Heart left ventricle (tissue), 16 donors: ENCODE data around the gene CLDN14. TPM values are rescaled to one million over a fixed set of nuclear protein-coding genes. Genes with fewer than 3 reads are reported as not detected.

Experiments
- ATAC-seq, 4 donors: fragments of 200-7000 bp; cut with Tn5 transposase; one replicate each; pipeline ENCODE4 v1.9.1; 2020 to 2022; ENCODE audit warnings: moderate library complexity in 4 of 4, mild to moderate bottlenecking in 3 of 4, moderate number of reproducible peaks in 1 of 4
- DNase-seq, 5 donors: peaks; one replicate each; pipeline ENCODE4 v3.0.0-alpha.2; 2020
- H3K27ac ChIP-seq, 12 donors: fragments of 200-600 bp; sonication (generic) in 4 of 12; one replicate each; pipeline versions ENCODE4 v1.5.0 to v1.8.0; 2016 to 2022; ENCODE audit warnings: mild to moderate bottlenecking in 2 of 12
- H3K27me3 ChIP-seq, 9 donors: fragments of 200-600 bp; sonication (generic) in 2 of 9; one replicate each; pipeline versions ENCODE4 v1.5.1 to v1.8.0; 2016 to 2022; ENCODE audit warnings: mild to moderate bottlenecking in 3 of 9
- H3K36me3 ChIP-seq, 9 donors: fragments of 200-600 bp; sonication (generic) in 2 of 9; one replicate each; pipeline versions ENCODE4 v1.5.0 to v1.8.0; 2018 to 2022; ENCODE audit warnings: mild to moderate bottlenecking in 2 of 9
- H3K4me1 ChIP-seq, 12 donors: fragments of 200-600 bp; sonication (generic) in 4 of 12; one replicate each; pipeline versions ENCODE4 v1.5.0 to v1.8.0; 2016 to 2022; ENCODE audit warnings: mild to moderate bottlenecking in 3 of 12
- H3K4me3 ChIP-seq, 12 donors: fragments of 200-600 bp; sonication (generic) in 4 of 12; one replicate each; pipeline versions ENCODE4 v1.5.0 to v1.8.0; 2017 to 2022; ENCODE audit warnings: mild to moderate bottlenecking in 9 of 12, moderate library complexity in 4 of 12
- H3K9me3 ChIP-seq, 12 donors: fragments of 200-600 bp; sonication (generic) in 4 of 12; one replicate each; pipeline versions ENCODE4 v1.5.0 to v1.8.0; 2016 to 2022; ENCODE audit warnings: mild to moderate bottlenecking in 1 of 12
- CTCF ChIP-seq, 12 donors: fragments of 200-600 bp; sonication (generic) in 4 of 12; IDR thresholded peaks; one replicate each; pipeline versions ENCODE4 v1.5.0 to v1.8.0; 2018 to 2022; ENCODE audit warnings: antibody characterized with exemption in 12 of 12, mild to moderate bottlenecking in 5 of 12
- POLR2A ChIP-seq, 2 donors: fragments of 450-650 bp; IDR thresholded peaks; one replicate each; pipeline ENCODE4 v1.6.1; 2017; ENCODE audit warnings: antibody characterized with exemption in 2 of 2, mild to moderate bottlenecking in 2 of 2, moderate library complexity in 2 of 2
- WGBS, 4 donors: extraction: QIAGEN DNeasy Blood & Tissue Kit in 2 of 4; methylation state at CpG; one replicate each; pipeline versions ENCODE4 v1.1.5 to v1.1.7; 2013 to 2018; 5-methylcytosine and 5-hydroxymethylcytosine counted together
- intact Hi-C, 10 donors: fragments of 100-400 bp; cut with DNase I; formaldehyde crosslinking; loops; one replicate each; pipeline versions ENCODE4 v1.11.1 to v1.14.2; 2022
- polyA plus RNA-seq, 2 donors: library from polyadenylated mRNA; stranded (reverse); fragments of 200-250 nt; gene quantifications; one replicate each; pipeline ENCODE4 v1.2.3, GENCODE V29; 2013
- total RNA-seq, 9 donors: library from RNA; depleted of rRNA in 2 of 9; stranded (reverse); fragments of >200 nt in 2 of 9; fragmentation: NEBNext Ultra II Directional in 3 of 9; extraction: Animal tissue kit (Norgen Biotek cat#: 25700) in 3 of 9; gene quantifications; one replicate each; pipeline versions ENCODE4 v1.1.0 to v1.2.4, GENCODE V29; 2016 to 2023
- donor health status: ischemic (EF 13 %, LVEDD 7.1; RV severe dilation, severe dysfunction).
- donor health status: healthy with polysubstance abuse.
- donor health status: DM: no; HTN: yes; CAD: no.
- donor health status: DM: no; HTN: no; CAD: no.
- donor health status: ischemic (EF 25% LVEDD 6.9; RV normal size, moderate dysfunction).
- donor health status: ischemic (EF 25% LVEDD 5.7; RV mildly dilated, moderate dysfunction).
- donor health status: healthy.
- donor health status: DM: yes; HTN: yes; CAD: no.
- donor health status: ischemic (EF 35%, LVEDD 5.7; RV mildly dilated, moderate dysfunction).
- donor health status: nonischemic (EF 11% LVEDD 7.7; RV severe dilation, severe dysfunction).
- donor health status: DM: yes; HTN: yes; CAD: no.
- donor health status: PGD.
- donor health status: ischemic (EF 29% LVEDD 5.4; RV normal size, mild dysfunction).
- donor health status: nonischemic (EF 23%, LVEDD 6.1; RV moderate dilation, normal function).

CLDN14 gene
- total and polyA plus RNA-seq, 11 donors: not detected

- no peak overlapping the region for H3K27ac ChIP-seq
- WGBS, 4 donors: 60 to 78% (median 61%) methylated on average over 5 to 9 of the region's 9 CpGs
- TF ChIP-seq POLR2A (IDR thresholded peaks at IDR 0.05): no peak
- TF ChIP-seq CTCF (IDR thresholded peaks at IDR 0.05): no peak
- H3K27me3 ChIP-seq: peaks cover 0 to 21% (median 0%) of the 10 kb centered on the region in 9 donors
- intact Hi-C loops: no loop called here
- H3K4me1 ChIP-seq: peaks cover 0 to 3% (median 0%) of the 10 kb centered on the region in 12 donors
- ATAC-seq: peak in 1 of 4 donors; percentile 16
- DNase-seq: peak in 1 of 5 donors; percentile 45
- no peaks in the 10 kb centered on the region for H3K9me3 ChIP-seq
- H3K4me3 ChIP-seq: no peak overlapping the region
- no peaks in the 10 kb centered on the region for H3K36me3 ChIP-seq
Observed at GRCh38 chr21:36524477-36524876, 44.6 kb upstream of the CLDN14 start.

GRCh38 chr21:36522219-36522808, 42.4 kb upstream of the CLDN14 start:
- TF ChIP-seq CTCF (IDR thresholded peaks at IDR 0.05) (no peak), POLR2A (IDR thresholded peaks at IDR 0.05) (no peak)
- Histone ChIP-seq H3K36me3 (no peaks in the 10 kb centered on the region), H3K4me1 (peaks cover 0 to 3% (median 0%) of the 10 kb centered on the region in 12 donors), H3K9me3 (no peaks in the 10 kb centered on the region), H3K27ac (no peak overlapping the region), H3K27me3 (peaks cover 0 to 7% (median 0%) of the 10 kb centered on the region in 9 donors), H3K4me3 (no peak overlapping the region)
- 74 to 87% (median 79%) methylated on average over 14 of the region's 14 CpGs for whole genome bisulfite sequencing, 4 donors
- no peak for ATAC-seq
- no peak for DNase-seq
- intact Hi-C loops: no loop called here

GRCh38 chr21:36518883-36519492, 39.1 kb upstream of the CLDN14 start:
- DNase-seq: no peak
- H3K27me3 ChIP-seq: no peaks in the 10 kb centered on the region
- no peaks in the 10 kb centered on the region for H3K36me3 ChIP-seq
- no peaks in the 10 kb centered on the region for H3K4me1 ChIP-seq
- no peak for TF ChIP-seq CTCF (IDR thresholded peaks at IDR 0.05)
- TF ChIP-seq POLR2A (IDR thresholded peaks at IDR 0.05): no peak
- H3K4me3 ChIP-seq: no peak overlapping the region
- H3K27ac ChIP-seq: no peak overlapping the region
- H3K9me3 ChIP-seq: no peaks in the 10 kb centered on the region
- intact Hi-C loops: no loop called here
- WGBS, 4 donors: 74 to 80% (median 75%) methylated on average over 10 of the region's 10 CpGs
- no peak for ATAC-seq

GRCh38 chr21:36517366-36518075, 37.6 kb upstream of the CLDN14 start:
- TF ChIP-seq CTCF (IDR thresholded peaks at IDR 0.05): no peak
- H3K4me1 ChIP-seq: no peaks in the 10 kb centered on the region
- intact Hi-C loops: no loop called here
- no peaks in the 10 kb centered on the region for H3K36me3 ChIP-seq
- no peak overlapping the region for H3K4me3 ChIP-seq
- H3K27me3 ChIP-seq: peaks cover 0 to 2% (median 0%) of the 10 kb centered on the region in 9 donors
- WGBS, 4 donors: 83 to 89% (median 88%) methylated on average over 6 of the region's 6 CpGs
- ATAC-seq: no peak
- H3K27ac ChIP-seq: no peak overlapping the region
- no peaks in the 10 kb centered on the region for H3K9me3 ChIP-seq
- DNase-seq: no peak
